Stimulated activated CD8-positive, alpha-beta memory T cell treated with anti-CD3 and anti-CD28 coated beads, Interleukin-12 subunit alpha, Interleukin-12 subunit beta, amount 100 ng/mL, for 4 hours (primary cell): ENCODE results near the gene FADS6.
"Not testable (repeated sequence)": the region's sequence is repeated elsewhere in the genome, so short reads cannot be mapped to it uniquely, and the experiment has no call there.

Experiments used
- DNase-seq: peaks from one replicate; pipeline ENCODE4 v3.0.0-alpha.2; 2020; ENCODE audit warnings: low read depth

Gene FADS6

DNA sequence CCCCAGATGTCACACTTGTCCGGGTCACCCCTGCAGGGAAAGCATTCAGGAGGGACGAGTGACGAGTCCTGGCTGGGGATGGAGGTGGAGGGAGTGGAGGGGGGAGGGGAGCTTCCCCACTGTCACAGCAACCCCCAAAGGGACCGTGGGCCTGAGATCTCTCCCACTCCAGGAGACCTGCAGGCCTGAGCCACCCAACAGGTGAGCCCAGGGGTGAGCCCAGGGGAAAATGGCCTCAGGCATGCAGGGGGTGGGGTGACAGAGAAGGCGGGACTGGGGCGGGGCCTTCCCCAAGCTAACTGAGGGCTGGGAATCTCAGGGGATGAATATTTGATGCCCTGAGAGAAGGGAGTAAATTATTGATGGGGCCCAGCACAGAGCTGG lies 27.2 kb upstream of the FADS6 start:
- no peak for DNase-seq

DNA sequence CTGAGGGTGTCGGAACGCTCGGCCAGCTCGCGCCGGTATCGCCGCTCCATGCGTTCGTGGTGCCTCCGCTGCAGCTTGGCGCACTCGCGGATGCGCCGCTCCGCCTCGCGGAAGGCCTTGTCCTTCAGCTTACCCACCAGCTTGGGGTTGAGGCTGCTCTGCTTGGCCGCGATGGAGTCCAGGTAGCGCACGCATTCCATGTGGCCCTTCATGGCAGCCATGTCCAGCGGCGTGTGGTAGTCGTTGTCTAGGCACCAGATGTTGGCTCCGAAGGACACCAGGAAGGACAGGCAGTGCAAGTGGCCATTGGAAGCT lies 26.8 kb upstream of the FADS6 start:
- DNase-seq, result no peak

DNA sequence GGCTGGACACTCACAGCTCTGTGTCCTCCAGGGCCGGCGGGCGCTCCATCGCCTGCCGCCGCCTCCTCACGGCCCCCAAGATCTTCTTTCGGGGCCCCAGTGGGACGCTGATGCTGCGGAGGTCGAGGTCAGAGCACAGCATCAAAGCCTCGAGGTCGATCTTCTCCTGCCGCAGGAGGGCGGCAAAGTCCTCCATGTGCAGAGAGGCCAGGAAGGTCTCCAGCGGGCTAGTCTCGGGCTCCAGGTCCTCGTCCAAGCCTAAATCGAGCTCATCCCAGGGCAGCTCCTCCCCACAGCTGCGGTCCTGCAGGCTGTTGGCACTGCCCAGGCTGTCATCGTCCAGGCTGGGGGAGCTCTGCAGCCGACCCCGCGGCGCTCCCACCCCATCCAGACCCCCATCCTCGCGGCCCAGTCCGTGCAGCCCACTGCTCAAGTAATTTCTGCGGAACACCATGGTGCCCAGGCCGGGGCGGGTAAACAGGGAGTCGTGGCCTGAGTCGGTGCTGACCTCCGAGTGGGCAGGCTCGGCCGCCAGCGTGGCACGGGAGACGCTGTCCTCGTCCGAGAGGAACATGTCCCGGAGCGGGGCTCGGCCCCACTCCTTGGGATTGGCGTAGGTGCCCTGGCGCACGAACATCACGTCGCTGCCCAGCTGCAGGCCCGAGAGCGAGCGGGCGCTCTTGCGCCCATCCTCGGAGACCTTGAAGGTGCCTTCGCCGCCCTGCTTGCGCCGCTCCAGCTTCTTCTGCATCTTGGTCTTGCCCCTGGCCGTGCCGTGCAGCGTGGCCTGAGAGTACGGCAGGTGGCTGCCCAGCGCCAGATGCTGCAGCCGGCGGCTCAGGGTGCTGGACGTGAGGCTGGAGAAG lies 26.2 kb upstream of the FADS6 start:
- no peak for DNase-seq

DNA sequence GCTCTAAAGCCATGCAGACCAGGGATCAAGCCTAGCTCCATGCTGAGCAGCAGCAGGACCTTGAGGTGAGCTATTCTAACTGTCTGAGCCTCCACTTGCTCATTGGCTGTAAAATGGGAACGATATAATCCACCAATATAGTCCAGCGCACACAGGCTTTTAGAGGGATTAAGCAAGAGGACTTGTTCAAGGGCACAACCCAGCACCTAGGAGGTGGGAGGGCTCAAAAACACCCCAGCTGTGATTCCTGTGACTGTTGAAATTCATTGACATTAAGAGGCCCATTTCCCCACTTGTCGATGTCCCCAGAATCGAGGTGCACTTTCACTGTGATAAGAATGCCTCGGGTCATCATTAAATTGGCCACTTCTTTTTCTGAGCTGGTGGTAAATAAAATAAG lies 25.5 kb upstream of the FADS6 start:
- DNase-seq, result no peak

DNA sequence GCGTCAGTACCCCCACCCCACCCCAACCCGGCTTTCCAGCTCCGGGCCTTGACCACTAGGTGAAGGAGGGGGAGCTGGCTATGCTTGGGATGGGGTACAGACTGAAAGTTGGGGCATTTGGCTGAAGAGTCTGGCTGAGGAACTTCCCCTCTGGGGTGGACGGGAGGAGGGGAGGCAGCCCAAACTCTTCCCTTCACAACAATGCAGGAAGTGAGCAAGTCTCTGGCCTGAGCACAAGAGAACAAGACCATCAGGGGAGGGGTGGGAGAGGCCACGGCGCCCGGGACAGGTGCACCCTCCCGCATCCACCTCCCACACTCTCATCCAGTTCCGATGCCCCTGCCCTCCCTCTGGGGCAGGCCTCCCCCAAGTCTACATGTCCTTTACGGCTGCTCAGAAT lies 24.0 kb upstream of the FADS6 start:
- DNase-seq, result no peak

DNA sequence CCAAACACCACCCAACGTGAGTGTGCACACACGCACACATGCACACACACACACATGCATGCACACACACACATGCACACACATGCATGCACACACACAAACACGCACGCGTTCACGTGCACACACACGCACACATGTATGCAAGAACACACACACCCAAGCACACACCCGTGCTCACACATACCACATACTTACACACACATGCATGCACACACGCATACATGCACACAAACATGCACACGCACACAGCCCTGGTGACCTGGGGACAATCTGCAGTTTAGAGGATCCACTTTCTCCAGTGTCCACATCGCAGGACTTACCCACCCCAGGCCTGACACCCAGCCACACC lies 23.4 kb upstream of the FADS6 start:
- DNase-seq, result no peak

DNA sequence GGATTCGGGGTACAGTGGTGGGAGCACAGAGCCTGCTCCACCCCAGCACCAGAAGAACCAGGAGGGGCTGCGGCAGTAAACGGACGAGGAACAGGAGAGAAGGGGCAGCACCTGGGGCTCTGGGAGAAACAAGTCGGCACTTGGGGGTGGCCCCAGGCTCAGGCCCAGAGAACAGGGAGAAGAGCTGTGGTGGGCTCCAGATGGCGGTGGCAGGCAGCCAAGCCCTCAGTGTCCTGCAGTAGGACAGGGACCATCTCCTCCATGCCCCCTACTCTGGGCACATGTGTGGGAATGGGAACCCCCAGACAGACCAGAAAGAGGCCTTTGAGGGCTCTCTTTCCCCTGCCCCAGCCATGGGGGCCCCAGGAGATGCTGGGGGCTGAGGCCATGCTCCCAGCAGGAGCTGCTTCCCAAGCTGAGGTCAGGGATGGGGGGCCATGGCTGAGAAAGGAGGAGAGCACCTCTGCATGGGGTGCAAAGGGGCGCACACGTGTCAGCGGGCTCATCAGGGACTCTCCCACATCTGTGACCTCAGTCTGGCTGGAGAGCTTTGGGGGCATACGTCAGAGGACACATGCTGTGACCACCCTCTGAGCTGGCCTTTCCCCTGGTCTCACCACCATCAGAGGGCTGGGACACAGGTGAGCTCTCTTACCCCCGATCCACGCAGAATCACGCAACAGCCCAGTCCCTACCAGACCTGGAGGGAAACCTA lies 22.9 kb upstream of the FADS6 start:
- no peak for DNase-seq

DNA sequence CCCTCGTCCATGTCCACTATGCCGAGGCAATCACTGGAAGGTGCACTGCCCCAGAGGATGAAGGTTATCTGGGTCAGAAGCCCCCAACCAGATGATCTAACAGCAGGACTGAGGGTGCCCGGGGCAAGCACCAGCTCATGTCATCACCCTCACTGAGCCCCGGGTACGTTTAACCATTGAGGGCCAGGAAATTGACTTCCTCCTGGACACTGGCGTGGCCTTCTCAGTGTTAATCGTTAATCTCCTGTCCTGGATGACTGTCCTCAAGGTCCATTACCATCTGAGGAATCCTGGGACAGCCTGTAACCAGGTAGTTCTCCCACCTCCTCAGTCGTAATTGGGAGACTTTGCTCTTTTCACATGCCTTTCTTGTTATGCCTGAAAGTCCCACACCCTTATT lies 18.0 kb upstream of the FADS6 start:
- DNase-seq, result not testable (repeated sequence)

DNA sequence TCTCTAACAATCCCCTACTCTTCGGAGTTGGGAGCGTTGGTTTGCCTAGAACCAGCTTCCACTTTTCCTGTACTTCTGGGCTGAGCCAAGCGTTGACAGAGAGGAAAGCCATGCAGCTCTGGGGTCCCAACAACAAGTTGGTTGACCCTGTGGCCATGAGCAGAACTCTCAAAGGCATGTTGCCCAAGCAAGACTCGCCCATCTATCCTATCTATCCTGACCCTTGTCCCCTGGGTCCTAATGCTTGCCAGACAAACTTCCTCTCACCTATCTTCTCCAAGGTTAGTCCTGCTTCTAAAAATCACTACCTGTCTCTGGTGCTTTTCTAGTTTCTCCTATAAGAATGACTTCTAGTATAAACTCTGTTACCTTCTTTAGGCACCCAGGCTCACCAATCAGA lies 15.7 kb upstream of the FADS6 start:
- DNase-seq, result not testable (repeated sequence)

DNA sequence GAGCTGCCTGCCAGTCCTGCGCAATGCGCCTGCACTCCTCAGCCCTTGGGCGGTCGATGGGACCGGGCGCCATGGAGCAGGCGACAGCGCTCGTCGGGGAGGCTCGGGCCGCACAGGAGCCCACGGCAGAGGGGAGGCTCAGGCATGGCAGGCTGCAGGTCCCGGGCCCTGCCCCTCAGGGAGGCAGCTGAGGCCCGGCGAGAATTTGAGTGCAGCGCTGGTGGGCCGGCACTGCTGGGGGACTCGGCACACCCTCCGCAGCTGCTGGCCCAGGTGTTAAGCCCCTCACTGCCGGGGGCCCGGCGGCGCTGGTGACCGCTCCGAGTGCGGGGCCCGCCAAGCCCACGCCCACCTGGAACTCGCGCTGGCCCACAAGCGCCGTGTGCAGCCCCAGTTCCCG lies 13.6 kb upstream of the FADS6 start:
- DNase-seq, result no peak

DNA sequence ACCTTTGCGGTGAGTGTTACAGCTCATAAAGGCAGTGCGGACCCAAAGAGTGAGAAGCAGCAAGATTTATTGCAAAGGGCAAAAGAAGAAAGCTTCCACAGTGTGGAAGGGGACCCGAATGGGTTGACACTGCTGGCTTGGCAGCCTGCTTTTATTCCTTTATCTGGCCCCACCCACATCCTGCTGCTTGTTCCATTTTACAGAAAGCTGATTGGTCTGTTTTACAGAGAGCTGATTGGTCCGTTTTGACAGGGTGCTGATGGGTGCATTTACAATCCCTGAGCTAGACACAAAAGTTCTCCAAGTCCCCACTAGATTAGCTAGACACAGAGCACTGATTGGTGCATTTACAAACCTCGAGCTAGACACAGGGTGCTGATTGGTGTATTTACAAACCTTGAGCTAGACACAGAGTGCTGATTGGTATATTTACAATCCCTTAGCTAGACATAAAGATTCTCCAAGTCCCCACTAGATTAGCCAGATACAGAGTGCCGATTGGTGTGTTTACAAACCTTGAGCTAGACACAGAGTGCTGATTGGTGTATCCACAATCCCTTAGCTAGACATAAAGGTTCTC lies 12.9 kb upstream of the FADS6 start:
- DNase-seq, result not testable (repeated sequence)

DNA sequence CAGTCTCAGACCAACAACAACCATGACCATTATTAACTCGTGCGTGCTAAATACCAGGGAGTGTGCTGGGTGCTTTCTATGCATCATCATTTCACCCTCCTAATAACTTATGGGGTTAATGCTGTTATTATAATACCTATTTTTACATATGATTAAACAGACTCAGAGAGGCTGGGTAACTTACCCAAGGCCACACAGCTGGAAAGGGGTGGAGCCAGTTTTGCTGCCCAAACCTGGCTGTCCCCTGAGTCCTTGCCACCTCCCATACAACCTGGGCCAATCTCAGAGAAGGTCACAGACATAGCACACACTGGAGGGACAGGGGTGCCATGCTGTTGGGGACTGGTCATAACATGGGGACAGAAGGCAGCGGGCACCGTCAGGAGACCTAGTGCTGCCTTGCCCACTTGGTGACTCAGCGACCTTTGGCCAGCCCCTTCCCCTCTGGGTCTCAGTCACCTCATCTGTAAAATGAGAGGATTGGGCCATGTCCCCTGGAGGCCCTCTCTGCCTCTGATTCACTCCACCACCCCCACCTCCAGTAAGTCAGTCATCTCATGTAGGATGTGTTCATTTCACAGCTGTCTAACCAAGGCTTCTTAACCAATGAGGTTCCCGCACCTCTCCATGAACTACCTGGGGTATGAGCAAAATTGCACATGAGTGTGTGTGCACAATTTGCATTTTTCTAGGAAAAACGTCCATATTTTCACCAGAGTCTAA lies 11.4 kb upstream of the FADS6 start:
- DNase-seq, result no peak

DNA sequence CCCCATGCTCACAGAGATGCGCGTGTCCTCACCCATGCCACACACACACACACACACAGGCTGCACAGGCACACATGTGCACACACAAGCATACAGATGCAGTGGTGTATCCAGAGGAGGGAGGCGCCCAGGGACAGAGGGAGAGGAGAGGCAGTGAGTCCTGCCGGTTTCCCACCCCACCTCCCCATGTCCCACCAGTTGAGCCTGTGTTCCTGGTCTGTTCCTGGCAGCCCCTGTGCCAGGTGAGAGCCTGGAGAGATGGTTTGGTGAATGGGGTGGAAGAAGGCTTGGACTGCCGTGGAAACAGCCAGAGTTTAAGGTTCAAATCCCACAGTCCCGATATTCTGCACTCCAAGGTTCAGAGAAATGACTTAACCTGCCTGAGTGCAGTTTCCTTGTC lies 10.2 kb upstream of the FADS6 start:
- no peak for DNase-seq

DNA sequence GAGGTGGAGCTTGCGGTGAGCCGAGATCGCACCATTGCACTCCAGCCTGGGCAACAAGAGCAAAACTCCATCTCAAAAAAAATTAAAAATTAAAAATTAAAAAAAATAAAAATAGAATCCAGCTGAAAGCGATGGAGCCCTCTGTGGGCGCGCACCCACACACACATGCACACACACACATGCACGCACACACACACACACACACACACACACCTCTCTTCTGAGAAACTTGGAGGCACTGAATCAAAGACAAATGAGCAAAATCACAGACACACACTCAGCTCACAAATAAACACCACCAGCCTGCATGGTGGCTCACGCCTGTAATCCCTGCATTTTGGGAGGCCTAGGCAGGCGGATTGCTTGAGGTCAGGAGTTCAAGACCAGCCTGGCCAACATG lies 9.6 kb upstream of the FADS6 start:
- no peak for DNase-seq

DNA sequence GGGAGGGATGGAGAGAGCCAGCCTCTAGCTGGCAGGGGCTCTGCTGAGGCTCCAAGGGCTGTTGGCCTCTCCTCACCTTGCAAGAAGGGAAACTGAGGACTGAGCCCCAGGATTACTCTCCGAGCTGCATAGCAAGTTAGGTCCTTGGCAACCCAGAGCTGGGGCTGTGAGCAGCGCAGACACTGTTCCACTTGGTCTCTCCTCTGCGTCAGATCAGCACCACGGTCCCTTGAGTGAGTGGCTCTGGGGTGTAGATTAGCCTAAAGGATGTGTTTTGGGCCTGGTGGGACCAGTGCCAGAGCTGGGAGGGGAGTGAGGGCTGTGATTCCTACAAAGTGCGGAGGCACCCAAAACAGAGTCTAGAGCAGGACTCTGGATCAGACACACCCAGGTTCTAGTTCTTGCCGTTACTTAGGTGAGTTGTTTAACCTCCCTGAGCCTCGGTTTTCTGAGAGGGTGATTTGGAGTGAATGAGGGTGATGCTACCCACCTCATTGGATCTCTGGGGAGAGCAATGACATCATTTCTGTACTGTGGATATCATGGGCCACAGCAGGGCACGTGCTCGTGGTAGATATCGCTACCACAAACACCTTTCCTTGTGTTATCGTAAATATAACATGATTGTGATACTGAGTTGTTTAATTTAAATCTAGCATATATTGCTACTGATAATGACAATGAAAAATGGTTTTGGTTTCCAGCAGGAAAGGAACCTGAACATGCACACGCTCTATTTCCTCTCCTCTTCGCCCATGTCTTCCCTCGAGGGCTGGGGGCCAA lies 8.1 kb upstream of the FADS6 start:
- no peak for DNase-seq

DNA sequence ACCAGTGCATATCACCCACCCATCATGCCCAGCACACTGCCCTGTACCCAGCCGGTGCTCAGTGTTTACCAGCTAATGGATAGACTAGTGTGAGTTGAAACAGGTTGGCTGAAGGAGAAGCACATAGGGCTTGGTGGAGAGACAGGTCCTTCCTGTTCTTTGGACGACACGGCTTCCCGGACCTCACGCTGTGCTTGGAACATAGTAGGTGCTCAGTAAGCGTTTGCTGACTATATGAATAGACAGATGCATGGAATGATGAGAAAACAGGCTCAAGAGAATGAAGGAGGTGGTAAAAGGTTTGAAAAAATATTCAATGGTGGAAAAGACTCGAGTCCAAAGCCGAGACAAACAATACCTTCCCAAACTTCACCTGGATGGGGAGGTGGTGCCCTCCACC lies 6.8 kb upstream of the FADS6 start:
- no peak for DNase-seq

DNA sequence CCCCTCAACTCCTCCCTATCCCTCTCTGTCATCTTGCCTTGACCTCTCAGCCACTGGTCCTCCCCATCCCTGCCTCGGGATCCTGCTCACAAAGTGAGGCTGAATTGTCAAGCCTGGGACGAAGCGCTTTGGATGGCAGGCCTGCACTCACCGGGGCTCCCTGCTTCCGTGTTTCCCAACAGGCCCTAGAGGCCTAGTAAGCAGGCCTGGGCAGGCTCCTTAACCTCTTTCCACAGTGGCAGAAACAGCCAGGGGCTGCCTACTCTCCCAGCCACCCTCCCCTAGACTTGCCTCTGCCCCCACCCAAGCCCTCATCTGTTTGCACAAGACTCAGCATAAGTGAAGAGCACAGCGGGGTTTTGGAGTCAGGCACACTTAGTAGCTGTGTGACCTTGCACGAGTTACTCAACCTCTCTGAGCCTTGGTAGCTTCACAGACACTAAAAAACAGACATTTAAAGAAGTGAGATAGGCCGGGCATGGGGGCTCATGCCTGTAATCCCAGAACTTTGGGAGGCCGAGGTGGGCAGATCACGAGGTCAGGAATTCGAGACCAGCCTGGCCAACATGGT lies 5.0 kb upstream of the FADS6 start:
- no peak for DNase-seq

DNA sequence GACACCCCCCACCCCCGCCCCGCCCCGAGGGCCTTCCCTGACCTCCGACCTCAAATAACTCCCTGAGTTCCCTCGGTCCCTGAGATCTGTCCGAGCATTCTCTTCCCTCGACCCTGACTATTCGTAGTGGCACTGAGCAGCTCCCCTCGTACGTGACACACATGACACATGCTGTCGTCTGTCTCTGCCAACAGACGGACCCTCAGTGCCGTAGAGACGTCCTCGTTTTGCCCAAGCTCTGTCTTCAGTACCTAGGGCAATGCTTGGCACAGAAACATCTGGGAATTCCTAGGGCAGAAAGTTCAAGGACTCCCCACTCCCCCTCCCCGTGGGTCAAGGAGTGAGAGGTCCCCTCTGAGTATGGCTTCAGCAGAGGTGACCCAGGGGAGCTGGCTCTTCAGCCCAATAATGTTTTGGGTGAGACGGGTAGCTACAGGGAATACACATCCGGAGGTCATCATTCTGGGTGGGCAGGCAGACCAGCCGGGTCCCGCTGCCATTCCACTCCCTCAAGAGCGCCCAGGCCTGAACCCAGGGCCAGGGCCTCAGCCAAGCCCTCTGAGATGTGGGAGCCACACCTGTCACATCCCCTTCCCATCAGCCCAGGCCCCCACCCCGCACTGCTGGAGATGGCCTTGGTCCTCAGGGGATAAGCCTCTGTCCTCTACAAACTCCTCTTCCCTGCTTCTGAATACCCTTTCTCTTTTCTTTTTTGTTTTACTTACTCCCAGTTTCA lies 671 bp upstream of the FADS6 start:
- no peak for DNase-seq

DNA sequence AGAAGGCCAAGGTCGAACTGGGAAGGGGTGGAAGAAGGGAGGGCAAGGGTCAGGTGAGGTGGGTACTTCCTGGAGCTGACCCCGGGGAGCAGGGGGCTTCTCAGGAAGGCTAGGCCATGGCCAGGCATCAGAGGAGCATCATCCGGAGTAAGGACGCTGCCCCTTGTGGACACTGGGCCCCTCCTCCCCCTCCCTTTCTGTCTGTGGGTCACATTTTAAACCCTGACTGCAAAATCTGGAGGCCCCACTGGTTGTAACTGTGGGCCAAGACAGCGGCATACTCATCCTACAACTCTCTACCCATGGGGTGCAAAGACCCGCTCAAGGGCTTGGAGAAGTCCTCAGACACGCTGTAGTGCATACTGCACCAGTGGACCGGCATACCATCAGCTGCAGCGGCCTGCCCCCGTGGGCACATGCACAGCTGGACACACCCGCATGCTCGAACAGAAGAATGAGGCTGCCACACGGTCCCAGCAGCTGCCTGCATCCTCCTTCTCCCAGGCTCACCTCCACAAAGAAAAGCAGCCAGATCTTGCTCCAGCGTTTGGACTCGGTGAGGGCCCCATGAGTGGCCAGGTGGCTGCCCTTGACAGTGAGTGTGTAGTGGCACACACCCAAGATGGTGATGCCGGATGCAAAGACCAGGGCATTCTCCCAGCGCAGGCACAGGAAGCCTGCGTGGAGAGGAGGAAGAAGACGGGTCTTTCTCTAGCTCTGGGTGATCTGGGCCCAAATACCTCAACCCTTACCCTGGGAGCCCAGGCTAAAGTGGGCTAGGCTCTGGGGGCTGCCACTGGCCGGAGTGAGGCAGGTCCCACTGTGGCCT lies 1.2 kb downstream of the FADS6 start:
- DNase-seq, result no peak

DNA sequence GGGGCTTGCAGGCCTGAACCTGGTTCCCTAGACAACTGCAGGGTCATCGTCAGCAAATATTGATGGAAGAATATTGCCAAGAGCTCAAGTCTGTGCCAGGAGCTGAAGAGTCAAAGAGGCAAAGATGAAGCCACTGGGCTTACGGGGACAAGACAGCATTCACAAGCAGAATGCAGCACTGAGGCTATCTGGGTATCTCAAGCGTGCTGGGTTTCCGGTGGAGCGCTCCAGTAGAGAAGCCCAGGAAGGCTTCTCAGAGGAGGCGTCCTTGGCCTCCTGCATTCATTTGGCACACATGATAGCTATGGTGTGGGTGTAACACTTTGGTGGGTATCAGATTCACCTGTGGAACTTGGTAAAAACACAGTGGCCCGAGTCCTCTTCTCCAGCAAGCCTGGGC lies 2.9 kb downstream of the FADS6 start:
- no peak for DNase-seq
